GM21528 (cell line): Measurements from ENCODE around the gene CHRNB4.
"Not testable (repeated sequence)": the region's sequence is repeated elsewhere in the genome, so short reads cannot be mapped to it uniquely, and the experiment has no call there.

Source experiments
- ATAC-seq: cut with Tn5 transposase; IDR thresholded peaks from one replicate; pipeline ENCODE4 v1.9.1; 2021; ENCODE audit warnings: mild to moderate bottlenecking, moderate library complexity; ENCODE audit not compliant: unreplicated experiment, low FRiP score

Gene CHRNB4

GRCh38 chr15:78618490-78618934, 22.5 kb downstream of the CHRNB4 start:
- ATAC-seq, result no peak

- no peak for ATAC-seq
Observed at GRCh38 chr15:78618064-78618463, 22.9 kb downstream of the CHRNB4 start.

GRCh38 chr15:78617516-78617915, 23.5 kb downstream of the CHRNB4 start:
- ATAC-seq, result no peak

- ATAC-seq, result no peak
Observed at GRCh38 chr15:78617076-78617475, 23.9 kb downstream of the CHRNB4 start.

- ATAC-seq, result no peak
Observed at GRCh38 chr15:78616506-78616905, 24.5 kb downstream of the CHRNB4 start.

- ATAC-seq, result no peak
Observed at GRCh38 chr15:78615151-78615589, 25.8 kb downstream of the CHRNB4 start.

- no peak for ATAC-seq
Observed at GRCh38 chr15:78614021-78614420, 27.0 kb downstream of the CHRNB4 start.

- not testable (repeated sequence) for ATAC-seq
Observed at GRCh38 chr15:78609551-78609950, 31.5 kb downstream of the CHRNB4 start.

GRCh38 chr15:78605680-78606079, 35.3 kb downstream of the CHRNB4 start:
- ATAC-seq, result no peak

GRCh38 chr15:78605201-78605600, 35.8 kb downstream of the CHRNB4 start:
- ATAC-seq, result no peak

GRCh38 chr15:78604420-78604819, 36.6 kb downstream of the CHRNB4 start:
- no peak for ATAC-seq

GRCh38 chr15:78603467-78603866, 37.5 kb downstream of the CHRNB4 start:
- no peak for ATAC-seq

- no peak for ATAC-seq
Observed at GRCh38 chr15:78599189-78599588, 41.8 kb downstream of the CHRNB4 start.

- ATAC-seq, result no peak
Observed at GRCh38 chr15:78598348-78598747, 42.7 kb downstream of the CHRNB4 start.

- no peak for ATAC-seq
Observed at GRCh38 chr15:78597583-78597982, 43.4 kb downstream of the CHRNB4 start.

GRCh38 chr15:78574944-78575343, 66.1 kb downstream of the CHRNB4 start:
- ATAC-seq, result no peak
